Cerebellar cortex (tissue), 1 donor: ENCODE results near the gene LBX2.
"Not testable (repeated sequence)": the region's sequence is repeated elsewhere in the genome, so short reads cannot be mapped to it uniquely, and the experiment has no call there.

Source experiments
- DNase-seq: peaks from one replicate; pipeline ENCODE4 v3.0.0-alpha.2; 2015; ENCODE audit warnings: low spot score

The LBX2 gene

DNA sequence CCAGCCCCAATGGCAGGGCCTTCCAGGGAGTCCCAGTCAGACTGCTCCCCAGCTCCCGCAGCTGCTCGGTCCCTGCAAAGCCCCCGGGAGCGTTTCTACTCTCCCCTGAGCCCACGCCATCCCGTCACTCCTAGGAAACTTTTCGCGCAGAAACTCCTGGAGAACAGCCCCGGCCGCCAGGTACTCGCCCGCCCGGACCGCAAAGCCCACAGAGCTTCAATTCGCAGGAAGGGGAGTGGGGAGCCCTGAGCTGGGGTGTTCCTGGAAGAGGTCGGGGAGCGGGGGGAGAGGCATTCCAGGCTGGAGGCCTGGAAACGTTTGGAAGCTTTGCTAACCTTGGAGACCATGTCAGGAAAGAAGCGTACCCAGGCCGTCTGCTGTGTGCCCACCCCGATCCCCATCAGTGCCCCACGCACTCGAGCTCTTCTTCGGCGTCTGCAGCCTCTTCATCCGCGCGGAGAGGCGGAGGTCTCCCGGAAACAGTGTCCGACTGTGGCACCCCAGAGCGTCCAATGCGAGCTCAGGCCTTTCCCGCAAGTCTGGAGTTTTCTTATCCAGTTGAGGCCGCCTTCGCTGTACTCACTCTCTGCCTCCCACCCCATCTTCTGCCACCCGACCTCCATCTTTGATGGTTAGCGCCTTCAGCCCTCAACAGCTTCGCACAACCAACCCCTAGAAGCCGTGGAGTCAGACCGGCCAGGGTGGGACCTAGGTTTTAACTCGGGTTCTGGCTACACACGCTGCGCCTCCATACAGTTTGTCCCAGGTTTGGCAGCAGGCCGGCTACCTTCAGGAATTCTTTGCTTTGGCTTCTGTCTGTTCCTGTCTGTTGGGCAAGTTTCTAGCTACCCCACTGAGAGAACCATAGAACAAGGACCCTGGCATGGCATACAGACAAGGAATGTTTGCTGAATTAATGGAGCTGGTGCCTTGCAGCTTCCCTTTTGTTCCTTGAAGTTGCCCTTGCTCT, 4.4 kb upstream of the LBX2 start:
- DNase-seq: no peak

DNA sequence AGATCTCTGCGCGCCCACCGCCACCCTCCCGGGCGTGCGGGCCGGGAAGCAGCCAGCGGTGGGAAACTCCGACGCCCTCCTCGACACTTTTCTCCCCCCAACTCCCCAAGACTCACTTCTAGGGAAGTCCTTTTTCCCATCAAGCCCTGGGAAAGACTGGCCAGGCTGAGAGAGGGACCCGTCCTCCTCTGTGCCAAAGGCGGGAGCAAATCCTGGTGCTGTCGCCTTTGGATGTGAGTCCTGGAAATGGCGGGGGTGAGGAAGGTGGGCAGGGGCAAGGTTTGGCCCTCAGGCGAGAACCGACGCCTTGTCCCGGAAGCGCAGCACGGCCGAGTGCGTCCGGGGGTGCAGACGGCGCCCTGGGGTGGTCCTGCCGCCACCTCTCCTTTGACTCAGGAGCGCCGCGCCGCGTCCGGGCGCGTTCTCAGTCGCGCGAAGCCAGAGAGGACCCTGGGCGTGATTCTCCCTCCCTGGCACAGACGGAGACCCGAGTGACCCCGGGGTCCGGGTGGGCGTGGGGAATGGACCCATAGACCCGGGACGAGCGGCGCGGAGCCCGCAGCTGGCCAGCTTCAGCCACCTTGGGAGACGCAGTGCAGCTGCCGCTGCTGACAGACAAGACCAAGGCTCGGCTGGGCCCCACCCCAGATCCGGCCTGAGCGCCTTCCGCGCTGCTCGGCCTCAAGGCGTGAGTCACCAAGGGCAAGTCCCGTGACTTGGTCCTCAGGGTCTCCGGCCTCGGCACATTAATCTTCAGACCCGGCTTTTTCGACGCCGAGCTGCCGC, 3.5 kb upstream of the LBX2 start:
- no peak for DNase-seq

- DNase-seq: no peak
Measured at GRCh38 chr2:74502147-74502719, 2.8 kb upstream of the LBX2 start.

DNA sequence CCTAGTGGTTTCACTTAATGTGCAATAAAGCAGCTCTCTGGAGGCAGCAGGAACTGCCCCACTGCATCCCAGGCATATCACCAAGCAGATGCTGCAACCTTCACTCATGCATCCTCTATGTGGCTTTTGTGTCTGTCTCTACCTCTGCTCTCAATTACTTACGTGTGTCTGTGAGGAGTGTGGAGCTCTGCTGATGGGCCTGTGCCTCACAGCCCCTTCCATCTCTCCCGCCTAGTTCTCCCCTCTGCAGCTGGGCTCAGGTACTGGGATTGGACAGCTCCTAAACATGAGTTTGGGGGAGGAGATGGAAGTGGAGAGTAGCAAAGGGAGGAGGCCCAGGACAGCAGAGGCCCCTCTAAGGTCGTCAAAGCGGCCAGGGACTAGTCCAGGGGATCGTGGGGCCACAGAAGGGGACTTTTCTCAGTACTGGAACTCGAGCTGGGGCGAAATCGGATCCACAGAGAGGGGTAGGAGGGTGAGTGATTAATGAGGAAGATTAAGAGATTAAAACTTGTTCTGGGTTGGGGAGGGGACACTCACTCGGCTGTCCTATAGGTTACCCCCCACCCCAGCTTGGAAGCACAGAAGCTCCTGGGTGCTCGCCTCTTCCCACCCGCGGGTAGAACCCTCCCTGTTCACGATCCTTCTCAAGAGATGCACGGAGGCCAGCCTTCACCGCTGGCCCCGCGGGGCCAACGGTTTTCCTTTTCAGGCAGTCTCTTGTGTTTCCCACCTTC, 2.1 kb upstream of the LBX2 start:
- no peak for DNase-seq

GRCh38 chr2:74500578-74500946, 1.2 kb upstream of the LBX2 start:
- no peak for DNase-seq

GRCh38 chr2:74499940-74500577, 656 bp upstream of the LBX2 start:
- no peak for DNase-seq

- no peak for DNase-seq
Measured at GRCh38 chr2:74498500-74499266, 720 bp downstream of the LBX2 start.

GRCh38 chr2:74497777-74498499, 1.5 kb downstream of the LBX2 start:
- no peak for DNase-seq

DNA sequence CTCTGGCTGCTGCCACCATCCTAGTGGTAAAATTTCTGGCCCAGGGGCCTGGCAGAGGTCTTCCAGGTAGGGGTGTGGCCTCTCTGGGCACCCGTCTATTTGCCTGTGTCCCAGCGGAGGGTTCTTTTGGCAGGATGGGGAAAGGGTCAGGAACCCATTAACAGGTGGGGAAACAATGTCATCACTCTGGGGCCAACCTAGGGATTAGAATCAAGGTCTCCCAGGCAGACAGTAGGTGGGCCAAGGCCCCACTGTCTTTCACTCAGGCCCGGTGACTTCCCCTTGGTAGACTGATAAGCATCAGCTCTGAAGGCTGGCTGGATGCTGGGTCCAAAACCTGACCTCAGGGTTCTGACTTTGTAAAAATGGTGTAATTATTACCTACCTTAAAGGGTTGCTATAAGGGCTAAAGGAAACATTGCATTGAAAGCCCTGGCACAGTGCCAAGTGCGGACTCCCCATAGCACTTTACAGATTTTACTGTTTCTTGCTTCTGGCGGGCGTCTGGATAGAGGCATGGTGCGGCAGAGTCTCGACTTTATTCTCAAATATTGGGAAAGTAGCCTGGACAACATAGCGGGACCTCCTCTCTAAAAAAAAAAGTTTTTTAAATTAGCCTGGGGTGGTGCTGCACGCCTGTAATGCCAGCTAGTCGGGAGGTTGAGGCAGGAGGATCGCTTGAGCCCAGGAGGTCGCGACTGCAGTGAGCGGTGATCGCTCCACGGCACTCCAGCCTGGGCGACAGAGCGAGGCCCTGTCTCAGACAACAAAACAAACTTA, 2.2 kb downstream of the LBX2 start:
- DNase-seq: no peak

DNA sequence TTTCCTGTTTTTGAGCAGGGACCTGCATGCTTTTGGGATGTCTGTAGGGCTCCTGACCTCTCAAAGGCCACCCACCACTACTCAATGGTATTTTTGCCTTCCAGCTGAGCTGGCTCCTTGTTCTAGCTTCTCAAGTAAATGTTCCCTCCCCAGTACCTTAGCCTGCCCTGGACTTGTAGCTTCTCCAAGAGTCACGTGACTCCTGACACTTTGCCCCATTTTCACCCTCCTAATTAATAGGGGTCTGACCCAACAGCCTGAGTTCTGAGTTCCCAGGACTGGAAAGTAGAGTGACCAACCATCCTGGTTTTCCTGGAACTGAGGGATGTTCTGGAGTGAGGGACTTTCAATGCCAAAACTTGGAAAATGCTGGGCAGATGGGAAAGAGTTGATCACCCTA, 4.0 kb downstream of the LBX2 start:
- DNase-seq: no peak

GRCh38 chr2:74493546-74493945, 5.9 kb downstream of the LBX2 start:
- DNase-seq: no peak

DNA sequence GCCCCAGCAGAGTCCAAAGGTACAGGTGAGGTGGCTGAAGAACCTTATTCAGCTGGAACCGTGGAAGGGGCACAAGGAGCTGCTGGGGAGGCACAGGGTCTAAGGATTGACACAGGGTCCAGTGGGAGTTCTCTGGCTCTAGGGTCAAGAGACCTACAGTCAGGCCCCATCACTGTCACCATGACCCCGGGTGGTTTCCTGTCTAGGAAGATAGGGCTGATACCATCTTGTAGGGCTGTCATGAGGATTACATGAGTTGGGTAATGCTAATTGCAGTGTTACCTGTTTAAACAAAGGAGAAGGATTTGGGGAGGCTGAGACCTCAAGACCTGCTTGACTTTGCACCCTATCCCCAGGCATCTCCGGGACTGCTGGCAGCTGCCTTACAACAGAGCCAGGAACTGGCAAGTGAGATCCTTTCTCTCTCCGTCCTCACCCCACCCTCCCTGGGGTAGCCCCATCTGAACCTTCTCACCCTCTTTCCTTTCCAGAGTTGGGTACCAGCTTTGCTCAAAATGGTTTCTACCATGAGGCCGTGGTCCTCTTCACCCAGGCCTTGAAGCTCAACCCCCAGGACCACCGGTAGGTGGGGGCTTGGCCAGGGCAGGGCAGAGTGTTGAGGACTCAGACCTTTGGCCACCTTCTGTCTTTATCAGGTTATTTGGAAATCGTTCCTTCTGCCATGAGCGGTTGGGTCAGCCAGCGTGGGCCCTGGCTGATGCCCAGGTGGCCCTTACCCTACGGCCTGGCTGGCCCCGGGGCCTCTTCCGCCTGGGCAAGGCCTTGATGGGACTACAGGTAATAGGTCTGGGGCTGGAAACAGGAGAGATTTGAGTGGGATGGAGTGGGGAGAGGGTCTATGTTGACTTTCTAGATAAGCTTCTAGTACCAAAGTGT, 7.5 kb downstream of the LBX2 start:
- no peak for DNase-seq

DNA sequence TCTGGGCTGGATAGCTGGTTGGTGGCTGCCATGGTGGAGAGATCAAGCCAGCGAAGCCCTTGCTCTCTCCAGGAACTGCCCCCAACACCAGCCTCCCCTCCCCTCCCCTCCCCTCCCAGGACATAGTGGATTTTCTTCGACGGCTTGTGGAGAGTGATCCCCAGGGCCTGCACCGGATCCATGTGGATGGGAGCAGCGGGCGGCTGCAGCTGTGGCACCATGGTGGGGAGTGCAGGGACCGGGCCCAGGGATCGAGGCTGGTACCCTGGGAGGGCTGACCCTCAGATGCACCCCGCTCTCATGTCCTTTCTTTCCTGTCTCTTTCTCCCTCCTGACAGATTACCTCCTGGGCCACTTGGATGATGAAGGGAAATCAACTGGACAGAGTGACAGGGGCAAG, 9.5 kb downstream of the LBX2 start:
- DNase-seq: no peak

DNA sequence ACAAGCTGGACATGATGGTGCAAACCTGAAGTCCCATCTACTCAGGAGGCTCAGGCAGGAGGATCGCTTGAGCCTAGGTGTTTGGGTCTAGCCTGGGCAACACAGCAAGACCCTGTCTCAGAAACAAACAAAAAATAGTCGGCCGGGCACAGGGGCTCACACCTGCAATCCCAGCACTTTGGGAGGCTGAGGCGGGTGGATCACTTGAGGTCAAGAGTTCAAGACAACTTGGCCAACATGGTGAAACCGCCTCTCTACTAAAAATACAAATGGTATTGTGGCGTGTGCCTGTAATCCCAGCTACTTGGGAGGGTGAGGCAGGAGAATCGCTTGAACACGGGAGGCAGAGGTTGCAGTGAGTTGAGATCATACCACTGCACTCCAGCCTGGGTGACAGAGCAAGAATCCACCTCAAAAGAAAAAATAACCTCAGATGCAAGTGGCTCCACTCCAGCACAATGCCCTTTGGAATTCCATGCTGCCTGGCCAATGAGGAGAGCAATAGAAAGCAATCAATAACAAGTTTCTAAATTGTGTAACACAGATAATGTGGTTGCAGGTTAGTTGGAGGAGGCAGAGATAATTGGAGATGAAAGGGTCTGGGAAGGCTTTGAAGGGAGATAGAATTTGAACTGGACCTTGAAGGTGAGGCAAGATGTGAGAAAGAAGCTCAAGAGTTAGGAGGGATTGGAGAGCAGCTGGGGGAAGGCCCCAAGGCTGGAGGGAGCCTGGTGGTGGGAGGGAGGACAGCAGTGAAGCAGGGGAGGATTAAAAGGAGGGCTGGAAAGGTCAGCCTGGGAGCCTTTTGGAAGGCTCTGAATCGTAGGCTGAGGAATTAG, 10.5 kb downstream of the LBX2 start:
- no peak for DNase-seq

GRCh38 chr2:74486141-74486540, 13.3 kb downstream of the LBX2 start:
- no peak for DNase-seq

- DNase-seq: not testable (repeated sequence)
Measured at GRCh38 chr2:74483675-74484164, 15.7 kb downstream of the LBX2 start.
